Activated CD4-positive, alpha-beta memory T cell treated with anti-CD3 and anti-CD28 coated beads for 36 hours (primary cell): Measurements from ENCODE around the gene PRSS23. TPM values are rescaled to one million over a fixed set of nuclear protein-coding genes. Genes with fewer than 3 reads are reported as not detected.
A peak's percentile ranks its signal among the peaks of the same experiment; 100 is the strongest.

ENCODE experiments used
- CTCF ChIA-PET: fragments of 350-600 bp; sonication (Branson Sonifier 250); formaldehyde crosslinking; loops from one replicate; lab custom pipeline; 2021; ENCODE audit warnings: antibody characterized with exemption, inconsistent platforms; lab: Charles Lee
- POLR2A ChIA-PET: fragments of 350-600 bp; sonication (Branson Sonifier 250); formaldehyde crosslinking; loops from one replicate; lab custom pipeline; 2021; ENCODE audit warnings: antibody characterized with exemption; lab: Charles Lee
- DNase-seq: peaks from one replicate; pipeline ENCODE4 v3.0.0-alpha.2; 2020
- H3K27ac Mint-ChIP-seq: one replicate; pipeline ENCODE4 v1.8.0; 2021; ENCODE audit warnings: mixed read lengths
- H3K27me3 Mint-ChIP-seq: one replicate; pipeline ENCODE4 v1.8.0; 2021; ENCODE audit warnings: mixed read lengths
- H3K36me3 Mint-ChIP-seq: one replicate; pipeline ENCODE4 v1.8.0; 2021; ENCODE audit warnings: mixed read lengths
- H3K4me1 Mint-ChIP-seq: one replicate; pipeline ENCODE4 v1.8.0; 2021; ENCODE audit warnings: low read depth, mixed read lengths
- H3K4me3 Mint-ChIP-seq: one replicate; pipeline ENCODE4 v1.8.0; 2021; ENCODE audit warnings: mild to moderate bottlenecking, mixed read lengths
- H3K9me3 Mint-ChIP-seq: one replicate; pipeline ENCODE4 v1.8.0; 2021; ENCODE audit warnings: mixed read lengths
- intact Hi-C: fragments of 100-400 bp; cut with micrococcal nuclease; formaldehyde crosslinking; loops from one replicate; pipeline ENCODE4 v1.15.1; 2023
- total RNA-seq, 2 experiments: library from RNA; stranded (reverse); gene quantifications; one replicate each; pipeline ENCODE4 v1.2.3, GENCODE V29; 2021

The PRSS23 gene
- total RNA-seq, 2 experiments from 2014 or later = 1.9 to 2.3 TPM

DNA sequence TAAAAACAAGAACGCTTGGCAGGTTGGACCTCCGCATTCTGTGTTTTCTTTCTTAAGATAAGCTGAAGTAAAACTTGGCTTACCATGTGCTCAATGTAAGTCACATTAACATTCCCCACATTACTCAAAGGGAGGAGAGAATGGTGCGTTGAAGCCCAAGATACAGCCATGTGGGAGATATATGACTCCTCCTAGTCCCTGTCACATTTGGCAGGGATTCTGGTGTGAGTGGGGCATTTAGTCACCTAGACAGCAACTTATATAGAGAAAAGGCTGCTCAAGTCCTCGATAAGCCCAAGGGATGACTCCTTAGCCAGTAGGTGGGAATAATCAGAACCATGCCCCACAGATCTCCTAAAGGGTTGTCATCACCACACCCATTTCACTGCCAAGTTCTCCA is 4.6 kb downstream of the PRSS23 start:
- DNase-seq = no peak
- intact Hi-C loops = loop anchor here (5.0 to 10.0 kb wide), 4 partner anchors 580 to 1530 kb away; partner anchors contain the start of genes CCDC83 and CTSC
- Mint-ChIP-seq H3K27me3 (peaks cover 45% of the 10 kb centered on the region), H3K36me3 (no peaks in the 10 kb centered on the region), H3K27ac (no peak overlapping the region), H3K4me1 (peaks cover 57% of the 10 kb centered on the region), H3K4me3 (no peak overlapping the region), H3K9me3 (no peaks in the 10 kb centered on the region)
- ChIA-PET CTCF (interaction anchor here (1.0 to 1.8 kb wide), 2 partner anchors 196 to 212 kb away, joined by 3 to 4 read pairs; no protein-coding TSS in a partner anchor), POLR2A (no interaction called here)

DNA sequence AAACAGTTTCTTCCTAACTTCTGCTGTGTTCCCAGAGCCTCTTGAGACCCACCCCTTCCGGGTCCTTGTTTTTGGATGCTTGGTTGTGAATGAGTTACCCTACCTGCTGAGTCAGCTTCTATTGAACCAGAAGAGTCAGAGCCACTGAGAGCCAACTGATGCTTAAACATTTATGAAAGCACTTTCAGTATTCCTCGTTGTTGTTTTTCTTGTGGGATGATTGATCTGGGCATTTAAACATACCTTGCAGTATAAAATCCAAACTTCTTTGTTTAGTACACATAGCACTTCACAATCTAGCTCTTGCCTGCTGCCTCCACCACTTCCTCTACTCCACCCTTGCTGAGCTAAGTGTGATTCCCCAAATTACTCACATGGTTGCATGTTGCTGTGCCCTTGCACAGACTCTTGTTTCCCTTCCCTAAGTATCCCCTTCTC is 5.5 kb downstream of the PRSS23 start:
- peaks cover 41% of the 10 kb centered on the region for H3K27me3 Mint-ChIP-seq
- H3K27ac Mint-ChIP-seq = peak overlapping the region; percentile 52
- H3K36me3 Mint-ChIP-seq = no peaks in the 10 kb centered on the region
- intact Hi-C loops = loop anchor here (1.0 to 10.0 kb wide), 13 partner anchors 63 to 1529 kb away; partner anchors contain the start of genes CCDC83, CTSC and ME3
- peak; percentile 76 for DNase-seq
- H3K9me3 Mint-ChIP-seq = no peaks in the 10 kb centered on the region
- ChIA-PET POLR2A (interaction anchor here (0.6 to 1.8 kb wide), 4 partner anchors 8 to 325 kb away, joined by 4 to 11 read pairs (median 4); no protein-coding TSS in a partner anchor), CTCF (interaction anchor here (1.7 to 1.9 kb wide), 3 partner anchors 198 to 349 kb away, joined by 4 to 10 read pairs (median 8); no protein-coding TSS in a partner anchor)
- no peak overlapping the region for H3K4me3 Mint-ChIP-seq
- peaks cover 54% of the 10 kb centered on the region for H3K4me1 Mint-ChIP-seq

DNA sequence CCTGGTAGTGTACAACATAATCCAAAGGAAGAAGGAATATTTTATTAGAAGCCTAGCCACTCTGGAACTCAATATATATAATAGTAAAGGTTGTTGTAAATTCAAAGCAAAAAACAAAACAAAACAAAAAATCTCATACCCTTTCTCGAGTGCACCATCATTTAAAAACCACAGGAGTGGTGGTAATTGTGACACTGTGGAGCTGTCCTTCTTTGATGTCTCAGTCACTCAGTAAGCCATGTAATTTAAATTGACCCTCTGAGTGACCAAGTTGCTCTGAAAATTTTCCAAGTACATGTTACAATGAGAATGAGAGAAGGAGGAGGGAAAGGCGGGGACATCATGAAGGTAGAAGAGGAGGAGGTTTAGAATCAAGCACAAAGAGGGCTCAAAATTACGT is 6.6 kb downstream of the PRSS23 start:
- Mint-ChIP-seq H3K4me3 (no peak overlapping the region), H3K36me3 (no peaks in the 10 kb centered on the region), H3K4me1 (peaks cover 48% of the 10 kb centered on the region), H3K27ac (no peak overlapping the region), H3K27me3 (peaks cover 34% of the 10 kb centered on the region), H3K9me3 (no peaks in the 10 kb centered on the region)
- intact Hi-C loops = loop anchor here (1.0 to 10.0 kb wide), 13 partner anchors 64 to 1528 kb away; partner anchors contain the start of genes CCDC83, CTSC and ME3
- DNase-seq = no peak
- CTCF ChIA-PET = interaction anchor here (1.7 to 1.9 kb wide), 2 partner anchors 199 to 350 kb away, joined by 8 to 10 read pairs; no protein-coding TSS in a partner anchor
- POLR2A ChIA-PET = interaction anchor here (1.8 kb wide), 1 partner anchor 214 kb away, joined by 11 read pairs; no protein-coding TSS in a partner anchor

GRCh38 chr11:86807360-86807759 is 7.0 kb downstream of the PRSS23 start:
- POLR2A ChIA-PET = no interaction called here

GRCh38 chr11:86809561-86809960 is 9.2 kb downstream of the PRSS23 start:
- CTCF ChIA-PET = interaction anchor here (1.5 to 2.7 kb wide), 2 partner anchors 201 to 352 kb away, joined by 5 to 10 read pairs; no protein-coding TSS in a partner anchor

More at GRCh38 chr11:86807360-86807759, 7.0 kb downstream of the PRSS23 start:
- no peak overlapping the region for H3K4me3 Mint-ChIP-seq
- intact Hi-C loops = loop anchor here (2.0 to 10.0 kb wide), 5 partner anchors 583 to 1527 kb away; partner anchors contain the start of genes CCDC83 and CTSC
- no peaks in the 10 kb centered on the region for H3K9me3 Mint-ChIP-seq
- CTCF ChIA-PET = interaction anchor here (1.7 to 1.9 kb wide), 2 partner anchors 199 to 350 kb away, joined by 8 to 10 read pairs; no protein-coding TSS in a partner anchor
- no peaks in the 10 kb centered on the region for H3K36me3 Mint-ChIP-seq
- peaks cover 43% of the 10 kb centered on the region for H3K4me1 Mint-ChIP-seq
- no peak for DNase-seq
- no peak overlapping the region for H3K27ac Mint-ChIP-seq
- H3K27me3 Mint-ChIP-seq = peaks cover 32% of the 10 kb centered on the region

GRCh38 chr11:86810288-86810687 is 9.9 kb downstream of the PRSS23 start:
- no peak for DNase-seq
- ChIA-PET CTCF (interaction anchor here (1.5 to 2.7 kb wide), 2 partner anchors 202 to 353 kb away, joined by 5 to 10 read pairs; no protein-coding TSS in a partner anchor), POLR2A (no interaction called here)
- no peak overlapping the region for H3K27ac Mint-ChIP-seq
- H3K9me3 Mint-ChIP-seq = no peaks in the 10 kb centered on the region
- H3K36me3 Mint-ChIP-seq = no peaks in the 10 kb centered on the region
- H3K4me1 Mint-ChIP-seq = peaks cover 18% of the 10 kb centered on the region
- no peak overlapping the region for H3K4me3 Mint-ChIP-seq
- intact Hi-C loops = loop anchor here (10.0 kb wide), 1 partner anchor 1215 kb away; no protein-coding TSS in a partner anchor
- H3K27me3 Mint-ChIP-seq = peaks cover 21% of the 10 kb centered on the region

More at GRCh38 chr11:86809561-86809960, 9.2 kb downstream of the PRSS23 start:
- no peaks in the 10 kb centered on the region for H3K9me3 Mint-ChIP-seq
- H3K4me3 Mint-ChIP-seq = no peak overlapping the region
- H3K36me3 Mint-ChIP-seq = no peaks in the 10 kb centered on the region
- H3K27ac Mint-ChIP-seq = no peak overlapping the region
- intact Hi-C loops = loop anchor here (5.0 to 10.0 kb wide), 4 partner anchors 585 to 1525 kb away; partner anchors contain the start of genes CCDC83 and CTSC
- H3K4me1 Mint-ChIP-seq = peaks cover 26% of the 10 kb centered on the region
- no peak for DNase-seq
- POLR2A ChIA-PET = no interaction called here
- H3K27me3 Mint-ChIP-seq = peaks cover 26% of the 10 kb centered on the region

DNA sequence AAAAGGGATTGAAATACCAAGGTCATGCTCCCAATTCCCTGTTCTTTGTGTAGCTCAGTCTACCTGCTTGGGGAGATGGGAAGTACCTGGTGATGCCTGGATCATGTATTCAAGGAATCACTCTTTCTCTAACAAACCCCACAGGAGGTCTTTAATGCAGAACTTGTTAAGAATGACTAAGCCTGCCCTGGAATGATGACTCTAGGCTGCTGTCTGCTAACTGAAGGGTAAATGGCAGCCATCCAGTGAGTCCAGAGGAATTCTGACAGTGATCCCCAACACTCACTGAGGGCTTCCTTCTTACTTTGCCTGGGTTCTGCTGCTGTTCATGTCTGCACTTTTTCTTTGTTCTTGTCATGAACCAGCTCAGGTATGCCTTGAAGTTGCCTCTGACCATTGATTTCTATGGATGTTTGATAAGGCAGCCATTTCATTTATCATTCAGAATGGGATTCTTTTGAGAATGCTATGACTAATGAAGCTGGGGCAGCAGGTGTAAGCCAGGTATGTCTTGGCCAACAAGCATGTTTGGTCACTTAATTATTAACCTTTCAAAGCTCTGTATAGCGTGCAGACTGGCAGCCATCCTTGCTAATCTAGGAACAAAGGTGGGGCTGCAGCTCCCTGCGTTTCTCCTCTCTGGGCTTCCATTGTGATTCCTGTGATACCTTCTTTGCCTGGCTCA is 11.4 kb downstream of the PRSS23 start:
- no peak for DNase-seq
- Mint-ChIP-seq H3K9me3 (no peaks in the 10 kb centered on the region), H3K4me3 (no peak overlapping the region), H3K27me3 (peaks cover 26% of the 10 kb centered on the region), H3K4me1 (peaks cover 4% of the 10 kb centered on the region), H3K27ac (no peak overlapping the region), H3K36me3 (no peaks in the 10 kb centered on the region)
- POLR2A ChIA-PET = no interaction called here
- CTCF ChIA-PET = interaction anchor here (1.8 to 2.7 kb wide), 2 partner anchors 204 to 207 kb away, joined by 3 to 10 read pairs; no protein-coding TSS in a partner anchor
- intact Hi-C loops = loop anchor here (10.0 kb wide), 1 partner anchor 1217 kb away; no protein-coding TSS in a partner anchor

DNA sequence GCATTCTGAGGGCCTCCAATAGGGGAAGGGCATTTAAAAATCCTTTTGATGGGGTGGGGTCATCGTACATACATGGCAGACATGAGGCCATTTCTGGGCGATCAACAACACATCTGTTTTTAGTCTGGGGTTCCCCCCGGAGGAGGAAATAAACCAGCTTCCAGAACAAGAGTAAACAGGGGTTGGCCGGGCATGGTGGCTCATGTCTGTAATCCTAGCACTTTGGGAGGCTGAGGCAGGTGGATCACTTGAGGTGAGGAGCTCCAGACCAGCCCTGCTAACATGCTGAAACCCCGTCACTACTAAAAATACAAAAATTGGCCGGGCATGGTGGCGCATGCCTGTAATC is 12.0 kb downstream of the PRSS23 start:
- no peak for DNase-seq
- Mint-ChIP-seq H3K4me1 (no peaks in the 10 kb centered on the region), H3K36me3 (no peaks in the 10 kb centered on the region), H3K27ac (no peak overlapping the region), H3K27me3 (peaks cover 25% of the 10 kb centered on the region), H3K4me3 (no peak overlapping the region), H3K9me3 (no peaks in the 10 kb centered on the region)
- intact Hi-C loops = loop anchor here (10.0 kb wide), 1 partner anchor 1217 kb away; no protein-coding TSS in a partner anchor
- CTCF ChIA-PET = interaction anchor here (1.3 to 1.8 kb wide), 2 partner anchors 204 to 207 kb away, joined by 3 to 6 read pairs; no protein-coding TSS in a partner anchor
- POLR2A ChIA-PET = no interaction called here

DNA sequence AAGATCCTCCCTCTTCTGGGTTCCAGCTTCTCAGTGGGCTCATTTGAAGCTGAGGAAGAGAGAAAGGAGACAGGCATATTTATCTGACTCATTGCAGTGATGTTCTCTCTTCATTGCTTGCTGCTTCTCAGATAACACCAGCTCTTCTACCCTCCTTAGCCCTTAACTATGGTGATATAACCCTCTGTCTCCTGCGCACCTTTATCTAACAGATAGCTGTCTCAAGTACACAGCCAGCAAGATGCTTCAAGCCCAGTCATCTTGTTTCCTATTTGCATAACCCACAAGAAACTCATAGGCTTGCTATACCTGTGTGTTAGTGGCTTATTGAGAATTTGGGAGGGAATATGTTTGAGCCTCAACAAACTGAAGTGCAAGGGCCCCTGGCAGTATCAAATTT is 12.6 kb downstream of the PRSS23 start:
- no peak for DNase-seq
- Mint-ChIP-seq H3K4me1 (no peaks in the 10 kb centered on the region), H3K4me3 (no peak overlapping the region), H3K9me3 (no peaks in the 10 kb centered on the region), H3K36me3 (no peaks in the 10 kb centered on the region), H3K27me3 (peaks cover 23% of the 10 kb centered on the region), H3K27ac (no peak overlapping the region)
- ChIA-PET POLR2A (no interaction called here), CTCF (interaction anchor here (1.3 to 1.8 kb wide), 2 partner anchors 205 to 208 kb away, joined by 3 to 6 read pairs; no protein-coding TSS in a partner anchor)
- intact Hi-C loops = loop anchor here (10.0 kb wide), 1 partner anchor 1218 kb away; no protein-coding TSS in a partner anchor

DNA sequence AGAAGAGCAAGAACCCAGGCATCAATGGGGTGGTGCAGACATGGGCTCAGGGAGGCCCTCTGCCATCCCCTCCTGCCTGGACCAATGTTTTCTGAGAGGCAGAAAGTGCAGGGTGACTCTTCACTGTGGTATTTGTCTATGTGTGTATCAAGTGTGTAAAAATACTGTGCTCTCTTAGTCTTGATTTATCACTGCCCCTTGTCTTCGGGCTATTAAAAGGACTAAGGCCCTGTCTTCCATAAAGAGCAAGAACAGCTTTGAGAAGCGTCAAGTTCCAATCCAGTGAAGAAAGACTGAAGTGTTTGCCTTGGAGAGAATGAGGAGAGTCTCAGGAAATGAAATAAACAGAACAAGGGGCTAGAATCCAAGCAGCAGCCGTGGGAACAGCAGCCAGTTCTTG is 14.4 kb downstream of the PRSS23 start:
- DNase-seq = no peak
- intact Hi-C loops = loop anchor here (10.0 kb wide), 1 partner anchor 1220 kb away; no protein-coding TSS in a partner anchor
- POLR2A ChIA-PET = interaction anchor here (0.6 to 1.6 kb wide), 2 partner anchors 9 to 173 kb away, joined by 3 to 4 read pairs; no protein-coding TSS in a partner anchor
- Mint-ChIP-seq H3K27me3 (peaks cover 18% of the 10 kb centered on the region), H3K36me3 (no peaks in the 10 kb centered on the region), H3K4me1 (peaks cover 2% of the 10 kb centered on the region), H3K9me3 (no peaks in the 10 kb centered on the region), H3K4me3 (no peak overlapping the region), H3K27ac (no peak overlapping the region)
- CTCF ChIA-PET = interaction anchor here (3.6 kb wide), 1 partner anchor 359 kb away, joined by 29 read pairs; no protein-coding TSS in a partner anchor

DNA sequence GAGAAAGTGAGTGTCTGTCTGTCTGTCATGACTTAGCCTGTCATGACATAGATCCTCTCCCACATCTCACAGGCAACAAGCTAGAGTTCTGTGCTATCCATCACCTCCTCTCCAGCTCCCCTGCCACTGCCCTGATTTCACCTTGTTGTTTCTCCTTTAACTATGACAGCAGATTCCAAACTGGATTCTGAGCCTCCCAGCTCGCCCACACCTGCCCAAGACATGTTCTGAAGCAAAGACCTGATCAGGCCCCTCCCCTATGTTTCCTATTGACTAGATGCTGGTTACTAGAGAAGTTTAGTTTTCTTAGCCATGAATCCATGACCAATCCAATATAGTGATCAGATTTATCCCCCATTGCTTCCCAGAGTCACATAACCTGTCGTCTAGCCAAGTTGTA is 15.4 kb downstream of the PRSS23 start:
- H3K27me3 Mint-ChIP-seq = peaks cover 18% of the 10 kb centered on the region
- intact Hi-C loops = loop anchor here (10.0 kb wide), 1 partner anchor 1221 kb away; no protein-coding TSS in a partner anchor
- DNase-seq = no peak
- ChIA-PET POLR2A (no interaction called here), CTCF (interaction anchor here (0.8 to 3.6 kb wide), 4 partner anchors 139 to 367 kb away, joined by 3 to 29 read pairs (median 4); no protein-coding TSS in a partner anchor)
- no peaks in the 10 kb centered on the region for H3K9me3 Mint-ChIP-seq
- H3K36me3 Mint-ChIP-seq = no peaks in the 10 kb centered on the region
- peaks cover 2% of the 10 kb centered on the region for H3K4me1 Mint-ChIP-seq
- no peak overlapping the region for H3K4me3 Mint-ChIP-seq
- no peak overlapping the region for H3K27ac Mint-ChIP-seq
